K562 (cell line): ENCODE results near the gene AGAP3. TPM values are rescaled to one million over a fixed set of nuclear protein-coding genes. Genes with fewer than 3 reads are reported as not detected.

Source experiments
- ATAC-seq: fragments of 200-7000 bp; cut with Tn5 transposase; 3 replicates; pipeline ENCODE4 v1.9.1; 2020; ENCODE audit warnings: moderate library complexity
- BruUV-seq: library from RNA; stranded (reverse); fragments of 400-500 nt; replicated peaks from 2 replicates; lab custom pipeline; 2021; lab: Mats Ljungman, UMichigan
- CTCF ChIA-PET: fragments of 300-600 bp; formaldehyde crosslinking; extraction: SDS; loops from one replicate; lab custom pipeline; 2021; ENCODE audit warnings: low intra/inter-chr PET ratio; lab: Yijun Ruan, JAX
- POLR2A ChIA-PET: fragments of 300-600, 350-650 bp; sonication (Branson Sonifier 250); formaldehyde crosslinking; extraction: SDS; loops from one replicate; lab custom pipeline; 2021; ENCODE audit warnings: antibody characterized with exemption, inconsistent platforms; lab: Yijun Ruan, JAX
- DNase-seq, 4 experiments: peaks; one replicate each; pipeline versions ENCODE4 v3.0.0 to v3.0.0-alpha.2; 2011 to 2018; ENCODE audit warnings: low spot score in 3 of 4, mixed read lengths in 3 of 4; ENCODE audit errors: extremely low read depth in 1 of 4
- FAIRE-seq: peaks from 2 replicates; lab custom pipeline; 2011; peaks lifted over from hg19 to GRCh38; lab: Jason Lieb, UNC
- H2AFZ ChIP-seq: 2 replicates; pipeline ENCODE4 v1.6.0; 2011; ENCODE audit warnings: low read depth, low read length, control low read depth, inconsistent platforms
- H3K27ac ChIP-seq: fragments of 200-600 bp; 3 replicates; pipeline ENCODE4 v1.8.0; 2011; ENCODE audit warnings: low read depth, mild to moderate bottlenecking, control low read depth, inconsistent platforms, low read length, moderate library complexity, mixed read lengths; ENCODE audit errors: extremely low read depth
- H3K27me3 ChIP-seq, 2 experiments: fragments of 300-600 bp in 1 of 2; 2 replicates in 1 of 2; 3 replicates in 1 of 2; pipeline versions ENCODE4 v1.6.0 to v1.8.0; 2011; ENCODE audit warnings: inconsistent platforms in 2 of 2, low read length in 2 of 2, mild to moderate bottlenecking in 1 of 2, mixed read lengths in 1 of 2, moderate library complexity in 1 of 2; ENCODE audit not compliant: control insufficient read depth in 2 of 2, insufficient read depth in 2 of 2
- H3K36me3 ChIP-seq: fragments of 300-600 bp; 3 replicates; pipeline ENCODE4 v1.8.0; 2011; ENCODE audit warnings: mild to moderate bottlenecking, low read length, inconsistent platforms; ENCODE audit not compliant: control insufficient read depth, insufficient read depth
- H3K4me1 ChIP-seq, 2 experiments: fragments of 200-600 bp in 1 of 2; replicated peaks in 1 of 2; 2 replicates in 1 of 2; 3 replicates in 1 of 2; pipeline versions ENCODE4 v1.5.1 to v1.8.0; 2011; ENCODE audit warnings: inconsistent platforms in 2 of 2, low read length in 2 of 2, mild to moderate bottlenecking in 1 of 2, mixed read lengths in 1 of 2, moderate library complexity in 1 of 2; ENCODE audit not compliant: control insufficient read depth in 2 of 2, insufficient read depth in 2 of 2
- H3K4me2 ChIP-seq: 2 replicates; pipeline ENCODE4 v1.6.1; 2011; ENCODE audit warnings: low read length, control low read depth, inconsistent platforms, mixed read lengths; ENCODE audit not compliant: insufficient read depth
- H3K4me3 ChIP-seq: fragments of 200-600 bp; sonication (generic), shearing (Covaris generic); 2 replicates; pipeline ENCODE4 v1.5.1; 2016; ENCODE audit warnings: control low read depth, inconsistent platforms
- H3K79me2 ChIP-seq: fragments of 200-600 bp; 3 replicates; pipeline ENCODE4 v1.8.0; 2011; ENCODE audit warnings: low read length, inconsistent platforms; ENCODE audit not compliant: control insufficient read depth, insufficient read depth
- H3K9ac ChIP-seq, 2 experiments: 2 replicates each; pipeline versions ENCODE4 v1.6.0 to v1.6.1; 2011; ENCODE audit warnings: low read depth in 2 of 2, low read length in 2 of 2, control low read depth in 1 of 2, inconsistent platforms in 1 of 2, mild to moderate bottlenecking in 1 of 2, mixed read lengths in 1 of 2; ENCODE audit not compliant: insufficient read depth in 1 of 2
- H3K9me1 ChIP-seq: one replicate; pipeline ENCODE4 v1.6.0; 2011; ENCODE audit warnings: inconsistent platforms, mild to moderate bottlenecking, low read length, moderate library complexity; ENCODE audit not compliant: control insufficient read depth, insufficient read depth
- H3K9me3 ChIP-seq: replicated peaks from 2 replicates; pipeline ENCODE4 v1.5.1; 2011; ENCODE audit warnings: low read depth, low read length, inconsistent platforms; ENCODE audit not compliant: control insufficient read depth, insufficient read depth
- H4K20me1 ChIP-seq: replicated peaks from 2 replicates; pipeline ENCODE4 v1.6.1; 2011; ENCODE audit warnings: low read length, inconsistent platforms, mixed read lengths; ENCODE audit not compliant: control insufficient read depth, insufficient read depth
- KDM2B ChIP-seq: fragments of 250-450 bp; sonication (Bioruptor Pico); IDR thresholded peaks from 2 replicates; pipeline ENCODE4 v1.8.0; 2021; ENCODE audit warnings: mild to moderate bottlenecking, moderate library complexity
- MEF2A ChIP-seq: IDR thresholded peaks from 2 replicates; pipeline ENCODE4 v1.6.1; 2011; ENCODE audit warnings: low read depth, mild to moderate bottlenecking, low read length, moderate library complexity; ENCODE audit not compliant: control insufficient read depth
- NFE2L1 ChIP-seq: fragments of 450-650 bp; IDR thresholded peaks from 2 replicates; pipeline ENCODE4 v1.6.1; 2016; ENCODE audit warnings: missing genetic modification characterization, low read depth, mild to moderate bottlenecking, missing compliant biosample characterization, moderate library complexity, borderline replicate concordance
- ZBTB8A ChIP-seq: fragments of 450-650 bp; IDR thresholded peaks from 2 replicates; pipeline ENCODE4 v1.6.1; 2018; ENCODE audit warnings: mild to moderate bottlenecking, moderate library complexity; ENCODE audit not compliant: partially characterized antibody
- ZC3H11A ChIP-seq: IDR thresholded peaks from 2 replicates; pipeline ENCODE4 v1.6.1; 2012; ENCODE audit warnings: low read depth, low read length, improper control_type of control experiment
- ZNF12 ChIP-seq: sonication (generic); formaldehyde crosslinking; IDR thresholded peaks from 2 replicates; pipeline ENCODE4 v1.4.0; 2020; ENCODE audit warnings: mild to moderate bottlenecking, missing genetic modification reagents
- ZNF436 ChIP-seq: fragments of 250-450, 450-650 bp; sonication (Bioruptor Pico); formaldehyde crosslinking; IDR thresholded peaks from 2 replicates; pipeline ENCODE4 v1.7.0; 2020; ENCODE audit warnings: mild to moderate bottlenecking
- ZNF764 ChIP-seq: fragments of 250-450 bp; sonication (Bioruptor Pico); IDR thresholded peaks from 2 replicates; pipeline ENCODE4 v1.4.0; 2020; ENCODE audit warnings: low read depth, mild to moderate bottlenecking, moderate library complexity
- WGBS: fragments of 100-300 bp; shearing (Covaris generic); methylation state at CpG from one replicate; pipeline ENCODE4 v1.1.6; 2016; ENCODE audit warnings: low coverage, mixed read lengths; ENCODE audit not compliant: insufficient coverage; ENCODE audit errors: missing lambda C conversion rate; 5-methylcytosine and 5-hydroxymethylcytosine counted together
- in situ Hi-C: fragments of 300-500 bp; cut with MboI; formaldehyde crosslinking; loops from 4 replicates; pipeline ENCODE4 v1.15.0; 2018; ENCODE audit warnings: inconsistent platforms, mixed read lengths
- intact Hi-C: fragments of 100-400 bp; cut with micrococcal nuclease; formaldehyde crosslinking; loops from 2 replicates; pipeline ENCODE4 v1.14.2; 2022
- polyA plus RNA-seq, 8 experiments: library from polyadenylated mRNA; depleted of rRNA in 4 of 8; stranded (reverse) in 5 of 8; unstranded in 3 of 8; fragments of >200 nt; fragmentation: Nextera tagmentation in 2 of 8; fragmentation: Illumina TruSeq in 1 of 8; extraction: Ambion mirVana in 2 of 8; extraction: Trizol in 1 of 8; gene quantifications; 2 replicates each; pipeline versions ENCODE4 v1.2.1 to v1.2.3, GENCODE V29; 2011 to 2014; ENCODE audit warnings: inconsistent platforms in 1 of 8, missing spikeins in 1 of 8
- total RNA-seq, 7 experiments: library from RNA; depleted of rRNA in 6 of 7; stranded (reverse); fragments of >200 nt in 6 of 7; fragmentation: Illumina TruSeq in 2 of 7; extraction: Trizol in 2 of 7; gene quantifications; 2 replicates each; pipeline versions ENCODE4 v1.2.1 to v1.2.3, GENCODE V29; 2011 to 2021; ENCODE audit warnings: low replicate concordance in 1 of 7
- TF ChIP-seq, protein P1 (sequence below): sonication (generic); formaldehyde crosslinking; IDR thresholded peaks from 2 replicates; pipeline ENCODE4 v1.8.0; 2022; ENCODE audit warnings: mild to moderate bottlenecking, missing genetic modification reagents
- TF ChIP-seq, protein P2 (sequence below): fragments of 250-450 bp; sonication (Bioruptor Pico); IDR thresholded peaks from 2 replicates; pipeline ENCODE4 v1.4.0; 2020
- TF ChIP-seq, protein P3 (sequence below), 2 experiments: fragments of 150-350 bp in 1 of 2; IDR thresholded peaks; 2 replicates each; pipeline ENCODE4 v1.6.1; 2012 to 2016; ENCODE audit warnings: low read depth in 2 of 2, low read length in 2 of 2, mild to moderate bottlenecking in 1 of 2, moderate library complexity in 1 of 2

Gene AGAP3
- total and polyA plus RNA-seq, 9 of the 15 experiments (the other 6 are each of a cell fraction or from before 2014, with no cell fraction given) = 3.4 to 208 (median 62.2) TPM

DNA sequence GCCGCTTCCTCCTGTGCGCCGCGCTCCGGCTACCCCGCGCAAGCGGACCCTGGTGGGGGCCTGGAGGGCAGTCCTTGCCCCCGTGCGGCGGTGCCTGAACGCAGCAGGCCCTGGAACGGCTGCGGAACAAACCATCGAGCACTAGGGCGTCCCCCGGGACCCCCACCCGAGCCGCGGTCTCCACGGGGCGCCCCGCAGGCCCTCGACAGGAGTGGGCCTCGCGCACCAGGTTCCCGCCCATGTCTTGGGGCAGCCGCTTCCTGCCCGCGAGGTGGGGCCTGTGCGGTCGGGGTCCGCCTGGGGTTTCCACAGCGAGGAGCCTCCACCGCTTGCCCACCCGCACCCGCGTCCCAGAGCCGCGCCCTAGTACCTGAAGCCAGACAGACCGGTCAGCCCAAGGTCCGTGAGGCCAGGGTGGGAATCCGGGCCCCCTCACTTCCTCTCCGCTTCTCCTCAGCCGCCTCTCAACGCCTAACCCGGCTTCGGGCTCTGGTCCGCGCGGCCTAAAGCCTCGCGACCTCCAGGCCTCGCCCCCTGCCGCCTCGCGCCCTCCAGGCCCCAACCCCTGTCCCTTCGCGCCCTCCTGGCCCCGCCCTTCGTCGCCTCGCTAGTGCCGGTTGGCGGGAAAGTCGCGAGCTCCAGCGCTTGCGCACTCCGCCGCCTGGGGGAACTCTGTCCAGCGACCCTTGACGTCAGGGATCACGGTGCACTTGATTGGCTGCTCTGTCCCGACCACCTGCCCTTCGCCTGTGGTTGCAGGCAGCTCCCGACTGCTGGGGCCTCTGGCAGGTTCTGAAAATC lies 88.2 kb downstream of the AGAP3 start:
- no peaks in the 10 kb centered on the region for H3K79me2 ChIP-seq
- H3K27ac ChIP-seq = no peak overlapping the region
- H3K4me1 ChIP-seq = peaks cover 0 to 18% of the 10 kb centered on the region in 2 experiments; a peak in 1 of 5 replicates
- no peaks in the 10 kb centered on the region for H3K36me3 ChIP-seq
- H3K27me3 ChIP-seq = peaks cover 29 to 52% of the 10 kb centered on the region in 2 experiments
- H2AFZ ChIP-seq = no peak overlapping the region
- no peak overlapping the region for H3K9ac ChIP-seq
- DNase-seq = no peak
- BruUV-seq = no TSS peak
- no peak for FAIRE-seq
- WGBS = 77% methylated on average over 70 of the region's 77 CpGs
- no peak for ATAC-seq
- H3K9me1 ChIP-seq = peaks cover 3% of the 10 kb centered on the region
- in situ Hi-C loops (no loop called here), intact Hi-C loops (loop anchor here (5.0 to 10.0 kb wide), 3 partner anchors 160 to 210 kb away; no protein-coding TSS in a partner anchor)
- ChIA-PET POLR2A (no interaction called here), CTCF (interaction anchor here (0.7 kb wide), 1 partner anchor 14 kb away, joined by 3 read pairs; no protein-coding TSS in a partner anchor)
- no peak overlapping the region for H3K4me2 ChIP-seq
- H3K9me3 ChIP-seq = no peaks in the 10 kb centered on the region; the same call in 1 of the 2 replicates
- H4K20me1 ChIP-seq = peaks cover 6% of the 10 kb centered on the region; the same call in 1 of the 2 replicates
- H3K4me3 ChIP-seq = no peak overlapping the region
- TF ChIP-seq, protein P1, sequence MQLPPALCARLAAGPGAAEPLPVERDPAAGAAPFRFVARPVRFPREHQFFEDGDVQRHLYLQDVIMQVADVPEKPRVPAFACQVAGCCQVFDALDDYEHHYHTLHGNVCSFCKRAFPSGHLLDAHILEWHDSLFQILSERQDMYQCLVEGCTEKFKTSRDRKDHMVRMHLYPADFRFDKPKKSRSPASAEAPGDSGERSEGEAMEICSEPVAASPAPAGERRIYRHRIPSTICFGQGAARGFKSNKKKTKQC = no peak
- TF ChIP-seq, protein P2, sequence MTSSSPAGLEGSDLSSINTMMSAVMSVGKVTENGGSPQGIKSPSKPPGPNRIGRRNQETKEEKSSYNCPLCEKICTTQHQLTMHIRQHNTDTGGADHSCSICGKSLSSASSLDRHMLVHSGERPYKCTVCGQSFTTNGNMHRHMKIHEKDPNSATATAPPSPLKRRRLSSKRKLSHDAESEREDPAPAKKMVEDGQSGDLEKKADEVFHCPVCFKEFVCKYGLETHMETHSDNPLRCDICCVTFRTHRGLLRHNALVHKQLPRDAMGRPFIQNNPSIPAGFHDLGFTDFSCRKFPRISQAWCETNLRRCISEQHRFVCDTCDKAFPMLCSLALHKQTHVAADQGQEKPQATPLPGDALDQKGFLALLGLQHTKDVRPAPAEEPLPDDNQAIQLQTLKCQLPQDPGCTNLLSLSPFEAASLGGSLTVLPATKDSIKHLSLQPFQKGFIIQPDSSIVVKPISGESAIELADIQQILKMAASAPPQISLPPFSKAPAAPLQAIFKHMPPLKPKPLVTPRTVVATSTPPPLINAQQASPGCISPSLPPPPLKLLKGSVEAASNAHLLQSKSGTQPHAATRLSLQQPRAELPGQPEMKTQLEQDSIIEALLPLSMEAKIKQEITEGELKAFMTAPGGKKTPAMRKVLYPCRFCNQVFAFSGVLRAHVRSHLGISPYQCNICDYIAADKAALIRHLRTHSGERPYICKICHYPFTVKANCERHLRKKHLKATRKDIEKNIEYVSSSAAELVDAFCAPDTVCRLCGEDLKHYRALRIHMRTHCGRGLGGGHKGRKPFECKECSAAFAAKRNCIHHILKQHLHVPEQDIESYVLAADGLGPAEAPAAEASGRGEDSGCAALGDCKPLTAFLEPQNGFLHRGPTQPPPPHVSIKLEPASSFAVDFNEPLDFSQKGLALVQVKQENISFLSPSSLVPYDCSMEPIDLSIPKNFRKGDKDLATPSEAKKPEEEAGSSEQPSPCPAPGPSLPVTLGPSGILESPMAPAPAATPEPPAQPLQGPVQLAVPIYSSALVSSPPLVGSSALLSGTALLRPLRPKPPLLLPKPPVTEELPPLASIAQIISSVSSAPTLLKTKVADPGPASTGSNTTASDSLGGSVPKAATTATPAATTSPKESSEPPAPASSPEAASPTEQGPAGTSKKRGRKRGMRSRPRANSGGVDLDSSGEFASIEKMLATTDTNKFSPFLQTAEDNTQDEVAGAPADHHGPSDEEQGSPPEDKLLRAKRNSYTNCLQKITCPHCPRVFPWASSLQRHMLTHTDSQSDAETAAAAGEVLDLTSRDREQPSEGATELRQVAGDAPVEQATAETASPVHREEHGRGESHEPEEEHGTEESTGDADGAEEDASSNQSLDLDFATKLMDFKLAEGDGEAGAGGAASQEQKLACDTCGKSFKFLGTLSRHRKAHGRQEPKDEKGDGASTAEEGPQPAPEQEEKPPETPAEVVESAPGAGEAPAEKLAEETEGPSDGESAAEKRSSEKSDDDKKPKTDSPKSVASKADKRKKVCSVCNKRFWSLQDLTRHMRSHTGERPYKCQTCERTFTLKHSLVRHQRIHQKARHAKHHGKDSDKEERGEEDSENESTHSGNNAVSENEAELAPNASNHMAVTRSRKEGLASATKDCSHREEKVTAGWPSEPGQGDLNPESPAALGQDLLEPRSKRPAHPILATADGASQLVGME (CRISPR knock-in tag) = no peak
- TF ChIP-seq NFE2L1 (tag) (no peak), ZNF12 (CRISPR knock-in tag) (no peak), ZC3H11A (no peak), ZNF436 (CRISPR knock-in tag) (no peak), ZNF764 (CRISPR knock-in tag) (no peak), KDM2B (CRISPR knock-in tag) (no peak), MEF2A (no peak), ZBTB8A (no peak)
- TF ChIP-seq, protein P3, sequence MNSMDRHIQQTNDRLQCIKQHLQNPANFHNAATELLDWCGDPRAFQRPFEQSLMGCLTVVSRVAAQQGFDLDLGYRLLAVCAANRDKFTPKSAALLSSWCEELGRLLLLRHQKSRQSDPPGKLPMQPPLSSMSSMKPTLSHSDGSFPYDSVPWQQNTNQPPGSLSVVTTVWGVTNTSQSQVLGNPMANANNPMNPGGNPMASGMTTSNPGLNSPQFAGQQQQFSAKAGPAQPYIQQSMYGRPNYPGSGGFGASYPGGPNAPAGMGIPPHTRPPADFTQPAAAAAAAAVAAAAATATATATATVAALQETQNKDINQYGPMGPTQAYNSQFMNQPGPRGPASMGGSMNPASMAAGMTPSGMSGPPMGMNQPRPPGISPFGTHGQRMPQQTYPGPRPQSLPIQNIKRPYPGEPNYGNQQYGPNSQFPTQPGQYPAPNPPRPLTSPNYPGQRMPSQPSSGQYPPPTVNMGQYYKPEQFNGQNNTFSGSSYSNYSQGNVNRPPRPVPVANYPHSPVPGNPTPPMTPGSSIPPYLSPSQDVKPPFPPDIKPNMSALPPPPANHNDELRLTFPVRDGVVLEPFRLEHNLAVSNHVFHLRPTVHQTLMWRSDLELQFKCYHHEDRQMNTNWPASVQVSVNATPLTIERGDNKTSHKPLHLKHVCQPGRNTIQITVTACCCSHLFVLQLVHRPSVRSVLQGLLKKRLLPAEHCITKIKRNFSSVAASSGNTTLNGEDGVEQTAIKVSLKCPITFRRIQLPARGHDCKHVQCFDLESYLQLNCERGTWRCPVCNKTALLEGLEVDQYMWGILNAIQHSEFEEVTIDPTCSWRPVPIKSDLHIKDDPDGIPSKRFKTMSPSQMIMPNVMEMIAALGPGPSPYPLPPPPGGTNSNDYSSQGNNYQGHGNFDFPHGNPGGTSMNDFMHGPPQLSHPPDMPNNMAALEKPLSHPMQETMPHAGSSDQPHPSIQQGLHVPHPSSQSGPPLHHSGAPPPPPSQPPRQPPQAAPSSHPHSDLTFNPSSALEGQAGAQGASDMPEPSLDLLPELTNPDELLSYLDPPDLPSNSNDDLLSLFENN (IDR thresholded peaks at IDR 0.05; ENCODE audit: low read depth in 2 of 2, low read length in 2 of 2) = no peak
